ENCODE measurements around the gene EFNA3. TPM values are rescaled to one million over a fixed set of nuclear protein-coding genes. Genes with fewer than 3 reads are reported as not detected.

The EFNA3 gene
- total and polyA plus RNA-seq, 2 experiments from 2014 or later = 10.3 to 13.6 TPM

DNA sequence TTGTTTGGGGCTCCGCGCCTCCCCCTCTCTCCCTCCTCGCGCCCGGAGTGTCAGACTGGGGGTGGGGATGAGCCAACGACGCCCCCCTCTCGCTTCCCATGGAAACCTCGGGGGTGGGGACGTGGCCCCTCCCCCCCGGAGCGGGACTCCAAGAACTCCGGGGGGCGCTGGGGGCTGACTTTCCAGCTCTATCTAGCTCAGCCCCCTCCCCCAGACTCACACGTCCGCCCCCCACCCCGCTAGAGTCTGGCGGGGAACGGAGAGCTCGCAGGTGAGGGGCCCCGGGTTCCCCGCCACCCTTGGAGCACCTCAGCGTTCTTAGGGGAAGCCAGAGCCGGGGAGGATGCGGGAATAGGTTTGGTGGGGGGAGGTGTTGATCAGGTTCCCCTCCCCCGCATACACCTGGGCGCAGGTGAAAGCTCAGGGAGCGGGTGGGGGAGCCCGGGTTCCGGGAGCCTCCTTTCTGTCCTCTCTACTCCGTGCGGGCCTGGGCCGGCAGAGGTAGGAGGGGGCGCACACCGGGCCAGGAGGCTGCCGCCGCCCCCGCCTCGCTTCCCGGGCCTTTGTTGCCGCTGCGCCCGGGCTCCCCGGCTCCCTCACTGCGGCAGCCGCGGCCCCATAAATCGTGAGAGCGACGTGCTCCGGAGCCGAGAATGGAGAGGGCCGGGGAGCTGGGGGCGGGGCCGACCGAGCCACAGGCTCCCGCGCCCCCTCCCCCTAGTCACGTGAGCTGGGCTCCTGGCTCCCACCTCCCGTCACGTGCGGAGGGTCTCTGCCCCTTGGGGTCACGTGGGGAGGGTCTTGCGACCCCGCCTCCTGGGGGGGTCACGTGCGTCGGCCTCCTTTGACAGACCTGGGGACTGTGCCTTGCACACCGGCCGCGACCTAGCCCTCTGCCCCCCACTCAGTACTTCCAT lies 1.9 kb downstream of the EFNA3 start:
- no peak overlapping the region for H3K27ac ChIP-seq (ENCODE audit: low read depth)
- TF ChIP-seq EZH2phosphoT487 (IDR thresholded peaks at IDR 0.05; ENCODE audit: unreplicated experiment) (no peak), EZH2 (IDR thresholded peaks at IDR 0.05; ENCODE audit: low read depth, unreplicated experiment) (peak; percentile 13), CTCF (conservative IDR thresholded peaks at IDR 0.05; ENCODE audit: low read depth in 2 of 2) (no peak), POLR2AphosphoS5 (IDR thresholded peaks at IDR 0.05; ENCODE audit: low read depth) (peak; percentile 62), ZNF462 (CRISPR knock-in tag; IDR thresholded peaks at IDR 0.05) (no peak), NANOG (IDR thresholded peaks at IDR 0.05; ENCODE audit: borderline replicate concordance) (no peak), CREB1 (CRISPR knock-in tag; IDR thresholded peaks at IDR 0.05; ENCODE audit: low read depth) (peak; percentile 57; the same call in 1 of the 2 replicates), ZNF331 (CRISPR knock-in tag; IDR thresholded peaks at IDR 0.05; ENCODE audit: low read depth) (no peak)
- TF ChIP-seq, protein P1, sequence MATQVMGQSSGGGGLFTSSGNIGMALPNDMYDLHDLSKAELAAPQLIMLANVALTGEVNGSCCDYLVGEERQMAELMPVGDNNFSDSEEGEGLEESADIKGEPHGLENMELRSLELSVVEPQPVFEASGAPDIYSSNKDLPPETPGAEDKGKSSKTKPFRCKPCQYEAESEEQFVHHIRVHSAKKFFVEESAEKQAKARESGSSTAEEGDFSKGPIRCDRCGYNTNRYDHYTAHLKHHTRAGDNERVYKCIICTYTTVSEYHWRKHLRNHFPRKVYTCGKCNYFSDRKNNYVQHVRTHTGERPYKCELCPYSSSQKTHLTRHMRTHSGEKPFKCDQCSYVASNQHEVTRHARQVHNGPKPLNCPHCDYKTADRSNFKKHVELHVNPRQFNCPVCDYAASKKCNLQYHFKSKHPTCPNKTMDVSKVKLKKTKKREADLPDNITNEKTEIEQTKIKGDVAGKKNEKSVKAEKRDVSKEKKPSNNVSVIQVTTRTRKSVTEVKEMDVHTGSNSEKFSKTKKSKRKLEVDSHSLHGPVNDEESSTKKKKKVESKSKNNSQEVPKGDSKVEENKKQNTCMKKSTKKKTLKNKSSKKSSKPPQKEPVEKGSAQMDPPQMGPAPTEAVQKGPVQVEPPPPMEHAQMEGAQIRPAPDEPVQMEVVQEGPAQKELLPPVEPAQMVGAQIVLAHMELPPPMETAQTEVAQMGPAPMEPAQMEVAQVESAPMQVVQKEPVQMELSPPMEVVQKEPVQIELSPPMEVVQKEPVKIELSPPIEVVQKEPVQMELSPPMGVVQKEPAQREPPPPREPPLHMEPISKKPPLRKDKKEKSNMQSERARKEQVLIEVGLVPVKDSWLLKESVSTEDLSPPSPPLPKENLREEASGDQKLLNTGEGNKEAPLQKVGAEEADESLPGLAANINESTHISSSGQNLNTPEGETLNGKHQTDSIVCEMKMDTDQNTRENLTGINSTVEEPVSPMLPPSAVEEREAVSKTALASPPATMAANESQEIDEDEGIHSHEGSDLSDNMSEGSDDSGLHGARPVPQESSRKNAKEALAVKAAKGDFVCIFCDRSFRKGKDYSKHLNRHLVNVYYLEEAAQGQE (IDR thresholded peaks at IDR 0.05; ENCODE audit: unreplicated experiment) = no peak
- TF ChIP-seq, protein P2, sequence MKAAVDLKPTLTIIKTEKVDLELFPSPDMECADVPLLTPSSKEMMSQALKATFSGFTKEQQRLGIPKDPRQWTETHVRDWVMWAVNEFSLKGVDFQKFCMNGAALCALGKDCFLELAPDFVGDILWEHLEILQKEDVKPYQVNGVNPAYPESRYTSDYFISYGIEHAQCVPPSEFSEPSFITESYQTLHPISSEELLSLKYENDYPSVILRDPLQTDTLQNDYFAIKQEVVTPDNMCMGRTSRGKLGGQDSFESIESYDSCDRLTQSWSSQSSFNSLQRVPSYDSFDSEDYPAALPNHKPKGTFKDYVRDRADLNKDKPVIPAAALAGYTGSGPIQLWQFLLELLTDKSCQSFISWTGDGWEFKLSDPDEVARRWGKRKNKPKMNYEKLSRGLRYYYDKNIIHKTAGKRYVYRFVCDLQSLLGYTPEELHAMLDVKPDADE (IDR thresholded peaks at IDR 0.05) = no peak
- peaks cover 18% of the 10 kb centered on the region; the same call in 1 of the 2 replicates for H3F3A ChIP-seq (replicated peaks; ENCODE audit: low read depth)
- DNase-seq (ENCODE audit: low spot score) (peak; percentile 98), ATAC-seq (peak; percentile 11)
- H3K4me3 ChIP-seq = peak overlapping the region; percentile 83
- H3K4me1 Mint-ChIP-seq = peaks cover 35% of the 10 kb centered on the region
- no peaks in the 10 kb centered on the region for H3K9me2 ChIP-seq (ENCODE audit: insufficient read depth)
- peaks cover 25% of the 10 kb centered on the region for H3K4me1 ChIP-seq (ENCODE audit: insufficient read depth)
- H3K4me3 Mint-ChIP-seq = peak overlapping the region; percentile 80
- H3K27me3 Mint-ChIP-seq (ENCODE audit: insufficient read depth, low read depth, poor library complexity) = peaks cover 81% of the 10 kb centered on the region
- H3K79me2 ChIP-seq (replicated peaks; ENCODE audit: insufficient read depth) = no peaks in the 10 kb centered on the region
- H4K20me1 ChIP-seq (replicated peaks; ENCODE audit: insufficient read depth) = peaks cover 6% of the 10 kb centered on the region; the same call in 1 of the 2 replicates
- H3K9me3 Mint-ChIP-seq = no peaks in the 10 kb centered on the region
- H2AFZ ChIP-seq = peak overlapping the region; percentile 86; the same call in 1 of the 2 replicates
- H3K36me3 ChIP-seq (ENCODE audit: insufficient read depth) = no peaks in the 10 kb centered on the region
- peak overlapping the region; percentile 92 for H3K4me2 ChIP-seq
- no peaks in the 10 kb centered on the region; the same call in 2 of the 3 replicates for H3K36me3 Mint-ChIP-seq (ENCODE audit: low read depth)
- H3K27ac Mint-ChIP-seq = no peak overlapping the region
- H3K27me3 ChIP-seq (ENCODE audit: insufficient read depth) = peaks cover 82% of the 10 kb centered on the region
